H1 (cell line): ENCODE data around the gene MACROD1. TPM values are rescaled to one million over a fixed set of nuclear protein-coding genes. Genes with fewer than 3 reads are reported as not detected.

ENCODE experiments used
- CTCF ChIA-PET: fragments of 300-600 bp; sonication (Branson Sonifier 250); formaldehyde crosslinking; loops from one replicate; lab custom pipeline; 2021; ENCODE audit not compliant: partially characterized antibody; lab: Charles Lee
- POLR2A ChIA-PET: fragments of 300-600 bp; sonication (Branson Sonifier 250); formaldehyde crosslinking; loops from one replicate; lab custom pipeline; 2021; ENCODE audit warnings: inconsistent platforms; ENCODE audit not compliant: partially characterized antibody; lab: Charles Lee
- DNase-seq, 2 experiments: peaks; one replicate each; pipeline versions ENCODE4 v3.0.0 to v3.0.0-alpha.2; 2010 to 2022; ENCODE audit warnings: low spot score in 2 of 2, low read depth in 1 of 2, mixed read lengths in 1 of 2
- FAIRE-seq: peaks from 2 replicates; lab custom pipeline; 2011; peaks lifted over from hg19 to GRCh38; lab: Jason Lieb, UNC
- H2AFZ ChIP-seq: 2 replicates; pipeline ENCODE4 v1.8.1; 2012; ENCODE audit warnings: low read length, inconsistent platforms
- H2AK5ac ChIP-seq: 2 replicates; pipeline ENCODE4 v1.6.1; 2013; ENCODE audit warnings: low read depth, low read length
- H2BK120ac ChIP-seq: replicated peaks from 2 replicates; pipeline ENCODE3; 2013; ENCODE audit warnings: low read depth, low read length, inconsistent platforms
- H2BK12ac ChIP-seq: 2 replicates; pipeline ENCODE4 v1.6.1; 2013; ENCODE audit warnings: low read depth, low read length
- H2BK15ac ChIP-seq: 2 replicates; pipeline ENCODE4 v1.6.1; 2013; ENCODE audit warnings: low read length
- H2BK20ac ChIP-seq: 2 replicates; pipeline ENCODE4 v1.6.1; 2013; ENCODE audit warnings: low read length
- H2BK5ac ChIP-seq: 2 replicates; pipeline ENCODE4 v1.6.1; 2013; ENCODE audit warnings: low read depth, low read length
- H3K14ac ChIP-seq: 2 replicates; pipeline ENCODE4 v1.6.1; 2013; ENCODE audit warnings: inconsistent platforms; ENCODE audit not compliant: insufficient read length
- H3K18ac ChIP-seq: 2 replicates; pipeline ENCODE4 v1.6.1; 2013; ENCODE audit warnings: low read length; ENCODE audit errors: extremely low read depth
- H3K23ac ChIP-seq: 2 replicates; pipeline ENCODE4 v1.6.1; 2013; ENCODE audit warnings: inconsistent platforms; ENCODE audit not compliant: insufficient read length
- H3K23me2 ChIP-seq: 2 replicates; pipeline ENCODE4 v1.6.1; 2013; ENCODE audit warnings: low read depth, low read length
- H3K27ac ChIP-seq: 2 replicates; pipeline ENCODE4 v1.6.1; 2011; ENCODE audit warnings: low read depth, low read length, inconsistent platforms
- H3K27me3 ChIP-seq, 4 experiments: replicated peaks in 1 of 4; 1 replicate in 1 of 4; 2 replicates in 3 of 4; pipeline versions ENCODE4 v1.6.1 to v1.8.1; 2011 to 2013; ENCODE audit warnings: low read length in 3 of 4, mild to moderate bottlenecking in 3 of 4, inconsistent platforms in 2 of 4, mixed read lengths in 2 of 4, moderate library complexity in 1 of 4; ENCODE audit not compliant: control insufficient read depth in 3 of 4, insufficient read depth in 3 of 4; ENCODE audit errors: extremely low read depth in 1 of 4
- H3K36me3 ChIP-seq, 4 experiments: 2 replicates each; pipeline versions ENCODE4 v1.6.1 to v1.8.1; 2011 to 2013; ENCODE audit warnings: mild to moderate bottlenecking in 4 of 4, low read length in 3 of 4, moderate library complexity in 2 of 4, control low read depth in 1 of 4, inconsistent platforms in 1 of 4; ENCODE audit not compliant: insufficient read depth in 4 of 4, control insufficient read depth in 2 of 4
- H3K4ac ChIP-seq: replicated peaks from 2 replicates; pipeline ENCODE3; 2013; ENCODE audit warnings: low read length, low read depth, mixed read lengths, inconsistent platforms; ENCODE audit not compliant: insufficient read length
- H3K4me1 ChIP-seq, 4 experiments: replicated peaks in 1 of 4; 1 replicate in 1 of 4; 2 replicates in 3 of 4; pipeline versions ENCODE4 v1.6.1 to v1.8.1; 2011 to 2013; ENCODE audit warnings: low read length in 3 of 4, inconsistent platforms in 2 of 4, mixed read lengths in 1 of 4; ENCODE audit not compliant: insufficient read depth in 4 of 4, control insufficient read depth in 3 of 4
- H3K4me2 ChIP-seq, 2 experiments: 2 replicates each; pipeline versions ENCODE4 v1.6.1 to v1.8.1; 2011 to 2013; ENCODE audit warnings: low read depth in 2 of 2, low read length in 2 of 2, control low read depth in 1 of 2, inconsistent platforms in 1 of 2, mild to moderate bottlenecking in 1 of 2; ENCODE audit not compliant: insufficient read depth in 1 of 2
- H3K4me3 ChIP-seq, 4 experiments: fragments of 200-600, 300-600 bp in 1 of 4; sonication (generic), shearing (Covaris generic), sonication (Bioruptor Twin) in 1 of 4; 2 replicates each; pipeline versions ENCODE4 v1.5.1 to v1.8.1; 2011 to 2016; ENCODE audit warnings: low read length in 4 of 4, low read depth in 3 of 4, control low read depth in 2 of 4, inconsistent platforms in 2 of 4, mild to moderate bottlenecking in 2 of 4, mixed read lengths in 1 of 4, moderate library complexity in 1 of 4; ENCODE audit not compliant: insufficient read depth in 2 of 4; ENCODE audit errors: extremely low read depth in 1 of 4
- H3K56ac ChIP-seq: replicated peaks from 2 replicates; pipeline ENCODE3; 2013; ENCODE audit warnings: low read depth, mild to moderate bottlenecking, mixed read lengths, low read length, inconsistent platforms; ENCODE audit not compliant: insufficient read length
- H3K79me1 ChIP-seq: 2 replicates; pipeline ENCODE4 v1.6.1; 2013; ENCODE audit warnings: low read depth, low read length, control low read depth
- H3K79me2 ChIP-seq, 2 experiments: 2 replicates each; pipeline versions ENCODE4 v1.6.1 to v1.8.1; 2012 to 2013; ENCODE audit warnings: low read length in 2 of 2, mild to moderate bottlenecking in 2 of 2, inconsistent platforms in 1 of 2; ENCODE audit not compliant: insufficient read depth in 2 of 2, control insufficient read depth in 1 of 2
- H3K9ac ChIP-seq, 4 experiments: replicated peaks in 1 of 4; 1 replicate in 1 of 4; 2 replicates in 3 of 4; pipeline versions ENCODE4 v1.6.1 to v1.8.1; 2011 to 2013; ENCODE audit warnings: low read depth in 3 of 4, low read length in 3 of 4, control low read depth in 2 of 4, mild to moderate bottlenecking in 2 of 4, moderate library complexity in 2 of 4, inconsistent platforms in 1 of 4; ENCODE audit errors: extremely low read depth in 1 of 4
- H3K9me3 ChIP-seq, 2 experiments: 2 replicates each; pipeline versions ENCODE4 v1.6.1 to v1.8.1; 2012 to 2013; ENCODE audit warnings: mild to moderate bottlenecking in 2 of 2, moderate library complexity in 2 of 2, control low read depth in 1 of 2, inconsistent platforms in 1 of 2, low read depth in 1 of 2, low read length in 1 of 2, mixed read lengths in 1 of 2; ENCODE audit not compliant: insufficient read depth in 2 of 2
- H4K20me1 ChIP-seq, 2 experiments: replicated peaks in 1 of 2; 2 replicates each; pipeline versions ENCODE3 to v1.8.1; 2011 to 2013; ENCODE audit warnings: inconsistent platforms in 2 of 2, low read length in 2 of 2, mild to moderate bottlenecking in 1 of 2; ENCODE audit not compliant: insufficient read depth in 2 of 2, control insufficient read depth in 1 of 2
- H4K5ac ChIP-seq: 2 replicates; pipeline ENCODE4 v1.6.1; 2013; ENCODE audit warnings: low read length, low read depth, mixed read lengths, inconsistent platforms; ENCODE audit not compliant: insufficient read length
- H4K8ac ChIP-seq: 2 replicates; pipeline ENCODE4 v1.8.0; 2013; ENCODE audit warnings: mild to moderate bottlenecking, moderate library complexity, low read length, inconsistent platforms; ENCODE audit not compliant: insufficient read depth; ENCODE audit errors: extremely low read depth
- H4K91ac ChIP-seq: replicated peaks from 2 replicates; pipeline ENCODE3; 2013; ENCODE audit warnings: low read length, mixed read lengths, inconsistent platforms; ENCODE audit not compliant: insufficient read length
- BCL11A ChIP-seq, 2 experiments: IDR thresholded peaks; one replicate each; pipeline ENCODE4 v1.6.1; 2011; ENCODE audit warnings: low read depth in 2 of 2, low read length in 2 of 2, mild to moderate bottlenecking in 2 of 2
- BRCA1 ChIP-seq: IDR thresholded peaks from 2 replicates; pipeline ENCODE4 v1.6.1; 2012; ENCODE audit warnings: low read depth, low read length, improper control_type of control experiment
- SAP30 ChIP-seq: fragments of 300-600 bp; sonication (generic); IDR thresholded peaks from 2 replicates; pipeline ENCODE4 v1.7.1; 2012; ENCODE audit warnings: low read length, moderate library complexity, mild to moderate bottlenecking, inconsistent platforms; ENCODE audit not compliant: insufficient read depth, insufficient replicate concordance
- SUZ12 ChIP-seq: fragments of 200-600 bp; sonication (generic); IDR thresholded peaks from 2 replicates; pipeline ENCODE4 v1.6.1; 2012; ENCODE audit warnings: mild to moderate bottlenecking, inconsistent platforms, low read length, moderate library complexity, mixed read lengths
- WGBS, 2 experiments: shearing (Covaris generic) in 1 of 2; methylation state at CpG; one replicate each; pipeline versions ENCODE4 v1.1.6 to v1.1.7; 2013 to 2015; ENCODE audit warnings: low lambda C conversion rate in 2 of 2, mixed read lengths in 2 of 2, inconsistent platforms in 1 of 2, low coverage in 1 of 2, missing lambda C conversion rate in 1 of 2; ENCODE audit not compliant: insufficient replicate concordance in 2 of 2, insufficient coverage in 1 of 2, insufficient read length in 1 of 2; ENCODE audit errors: extremely low coverage in 1 of 2, missing lambda C conversion rate in 1 of 2; 5-methylcytosine and 5-hydroxymethylcytosine counted together
- polyA plus RNA-seq, 7 experiments: library from polyadenylated mRNA; depleted of rRNA in 3 of 7; stranded (reverse) in 5 of 7; unstranded in 2 of 7; fragments of >200 nt in 5 of 7; fragments of 200-250 nt in 2 of 7; gene quantifications; 1 replicate in 5 of 7; 2 replicates in 1 of 7; 4 replicates in 1 of 7; pipeline versions ENCODE4 v1.2.1 to v1.2.3, GENCODE V29; 2011 to 2013; ENCODE audit warnings: missing spikeins in 2 of 7, mixed read lengths in 2 of 7
- total RNA-seq: library from RNA; stranded (reverse); fragmentation: NEBNext Ultra II Directional; extraction: Animal tissue kit (Norgen Biotek cat#: 25700); gene quantifications from 2 replicates; pipeline ENCODE4 v1.2.1, GENCODE V29; 2021

The MACROD1 gene
- total and polyA plus RNA-seq, 2 of the 8 experiments (the other 6 are each of a cell fraction or from before 2014, with no cell fraction given) = 19.5 to 34.1 TPM

GRCh38 chr11:64098318-64098831 is 67.5 kb downstream of the MACROD1 start:
- DNase-seq (no peak), FAIRE-seq (no peak)
- Histone ChIP-seq H3K4me2 (no peak overlapping the region), H3K9ac (no peak overlapping the region), H3K14ac (no peak overlapping the region), H4K91ac (no peak overlapping the region), H4K5ac (no peak overlapping the region), H4K20me1 (peaks cover 12 to 34% of the 10 kb centered on the region in 2 experiments), H3K18ac (no peak overlapping the region), H3K36me3 (no peaks in the 10 kb centered on the region), H4K8ac (no peak overlapping the region; the same call in 1 of the 2 replicates), H3K27me3 (peaks cover 2 to 65% (median 42%) of the 10 kb centered on the region in 4 experiments), H3K4me1 (no peaks in the 10 kb centered on the region; a peak in 3 of 7 replicates), H2BK20ac (no peak overlapping the region), H3K27ac (no peak overlapping the region), H3K79me1 (no peaks in the 10 kb centered on the region; the same call in 1 of the 2 replicates), H3K23ac (no peak overlapping the region), H3K79me2 (no peaks in the 10 kb centered on the region), H3K9me3 (no peaks in the 10 kb centered on the region), H2AFZ (no peak overlapping the region), H3K23me2 (peaks cover 7% of the 10 kb centered on the region; the same call in 1 of the 2 replicates), H2BK5ac (no peak overlapping the region), H3K4ac (no peak overlapping the region), H2BK120ac (no peak overlapping the region), H2BK12ac (peak overlapping the region; percentile 50; the same call in 1 of the 2 replicates), H2BK15ac (no peak overlapping the region), H3K56ac (no peak overlapping the region), H3K4me3 (no peak overlapping the region), H2AK5ac (no peak overlapping the region)
- ChIA-PET CTCF (interaction anchor here (0.6 to 9.3 kb wide), 9 partner anchors 11 to 1544 kb away, joined by 3 to 126 read pairs (median 3); no protein-coding TSS in a partner anchor), POLR2A (no interaction called here)
- WGBS, 2 experiments = 83% methylated on average over 6 of the region's 6 CpGs; no CpG with 5 or more reads in 1 of the 2 experiments
- TF ChIP-seq BCL11A (IDR thresholded peaks at IDR 0.05; ENCODE audit: low read depth in 2 of 2, low read length in 2 of 2) (no peak), SUZ12 (no peak), BRCA1 (no peak), SAP30 (no peak)
